GM23338 (cell line): Measurements from ENCODE around the gene CFAP299. TPM values are rescaled to one million over a fixed set of nuclear protein-coding genes. Genes with fewer than 3 reads are reported as not detected.

Experiments used
- ATAC-seq: fragments of 200-7000 bp; cut with Tn5 transposase; 3 replicates; pipeline ENCODE4 v1.9.1; 2020
- DNase-seq: peaks from one replicate; pipeline ENCODE4 v3.0.0-alpha.2; 2015; ENCODE audit warnings: low spot score
- H2AFZ ChIP-seq: fragments of 200-600 bp; sonication (generic); 2 replicates; pipeline ENCODE4 v1.8.0; 2016; ENCODE audit warnings: antibody characterized with exemption, mild to moderate bottlenecking, moderate library complexity
- H3F3A ChIP-seq: fragments of 200-600 bp; sonication (generic); replicated peaks from 2 replicates; pipeline ENCODE4 v1.8.0; 2017; ENCODE audit warnings: antibody characterized with exemption, mixed run types, low read depth
- H3K27ac ChIP-seq: fragments of 200-600 bp; sonication (generic); 2 replicates; pipeline ENCODE4 v1.6.1; 2016; ENCODE audit warnings: low read depth
- H3K27me3 ChIP-seq: fragments of 200-600 bp; sonication (generic); 2 replicates; pipeline ENCODE4 v1.8.0; 2016; ENCODE audit warnings: mild to moderate bottlenecking, mixed run types, moderate library complexity; ENCODE audit not compliant: insufficient read depth
- H3K36me3 ChIP-seq: fragments of 200-600 bp; sonication (generic); 2 replicates; pipeline ENCODE4 v1.8.0; 2016; ENCODE audit warnings: mild to moderate bottlenecking; ENCODE audit not compliant: insufficient read depth
- H3K4me1 ChIP-seq: fragments of 200-600 bp; sonication (generic); 2 replicates; pipeline ENCODE4 v1.8.0; 2016; ENCODE audit warnings: mild to moderate bottlenecking, moderate library complexity; ENCODE audit not compliant: insufficient read depth
- H3K4me2 ChIP-seq: fragments of 200-600 bp; sonication (generic); 2 replicates; pipeline ENCODE4 v1.7.1; 2017; ENCODE audit warnings: mixed run types
- H3K4me3 ChIP-seq: fragments of 200-600 bp; sonication (generic); 2 replicates; pipeline ENCODE4 v1.6.1; 2016; ENCODE audit warnings: mixed run types
- H3K79me2 ChIP-seq: fragments of 200-600 bp; sonication (generic); replicated peaks from 2 replicates; pipeline ENCODE4 v1.8.0; 2017; ENCODE audit warnings: mild to moderate bottlenecking; ENCODE audit not compliant: insufficient read depth
- H3K9me2 ChIP-seq: fragments of 200-600 bp; sonication (generic); 2 replicates; pipeline ENCODE4 v1.8.0; 2017; ENCODE audit not compliant: insufficient read depth
- H4K20me1 ChIP-seq: fragments of 200-600 bp; sonication (generic); replicated peaks from 2 replicates; pipeline ENCODE4 v1.8.0; 2017; ENCODE audit warnings: mild to moderate bottlenecking; ENCODE audit not compliant: insufficient read depth
- H3K27ac Mint-ChIP-seq: 2 replicates; pipeline ENCODE4 v1.8.0; 2020; ENCODE audit warnings: inconsistent platforms, mild to moderate bottlenecking, moderate library complexity, mixed read lengths
- H3K27me3 Mint-ChIP-seq: 3 replicates; pipeline ENCODE4 v1.8.0; 2022; ENCODE audit warnings: low read depth, mild to moderate bottlenecking, moderate library complexity, mixed read lengths, inconsistent platforms; ENCODE audit not compliant: insufficient read depth, poor library complexity
- H3K36me3 Mint-ChIP-seq: 3 replicates; pipeline ENCODE4 v1.8.0; 2021; ENCODE audit warnings: low read depth, mild to moderate bottlenecking, inconsistent platforms, moderate library complexity, mixed read lengths
- H3K4me1 Mint-ChIP-seq: 3 replicates; pipeline ENCODE4 v1.8.0; 2020; ENCODE audit warnings: mild to moderate bottlenecking, inconsistent platforms, mixed read lengths
- H3K4me3 Mint-ChIP-seq: 3 replicates; pipeline ENCODE4 v1.8.0; 2021; ENCODE audit warnings: moderate library complexity, mild to moderate bottlenecking, inconsistent platforms, mixed read lengths
- H3K9me3 Mint-ChIP-seq: 3 replicates; pipeline ENCODE4 v1.8.0; 2020; ENCODE audit warnings: moderate library complexity, mild to moderate bottlenecking, inconsistent platforms, mixed read lengths
- CREB1 ChIP-seq: fragments of 250-450 bp; sonication (Bioruptor Pico); IDR thresholded peaks from 2 replicates; pipeline ENCODE4 v1.5.0; 2020; ENCODE audit warnings: low read depth, mild to moderate bottlenecking, moderate library complexity
- ETS1 ChIP-seq: IDR thresholded peaks from 2 replicates; pipeline ENCODE4 v1.6.1; 2016; ENCODE audit warnings: antibody characterized with exemption
- EZH2phosphoT487 ChIP-seq: fragments of 200-600 bp; sonication (generic); IDR thresholded peaks from one replicate; pipeline ENCODE4 v1.8.1; 2018; ENCODE audit warnings: antibody characterized with exemption; ENCODE audit not compliant: unreplicated experiment
- JUNB ChIP-seq: IDR thresholded peaks from one replicate; pipeline ENCODE4 v1.6.1; 2016; ENCODE audit warnings: antibody characterized with exemption; ENCODE audit not compliant: unreplicated experiment
- NANOG ChIP-seq: IDR thresholded peaks from 2 replicates; pipeline ENCODE4 v1.6.1; 2016; ENCODE audit warnings: antibody characterized with exemption, borderline replicate concordance
- POLR2AphosphoS5 ChIP-seq: IDR thresholded peaks from 2 replicates; pipeline ENCODE4 v1.6.1; 2016; ENCODE audit warnings: antibody characterized with exemption, low read depth
- STAT1 ChIP-seq: IDR thresholded peaks from one replicate; pipeline ENCODE4 v1.6.1; 2016; ENCODE audit warnings: antibody characterized with exemption; ENCODE audit not compliant: unreplicated experiment
- ZNF331 ChIP-seq: fragments of 250-450 bp; sonication (Bioruptor Pico); IDR thresholded peaks from 2 replicates; pipeline ENCODE4 v1.5.0; 2020; ENCODE audit warnings: low read depth, mild to moderate bottlenecking, moderate library complexity
- ZNF462 ChIP-seq: fragments of 250-450 bp; sonication (Bioruptor Pico); IDR thresholded peaks from 2 replicates; pipeline ENCODE4 v1.5.0; 2020; ENCODE audit warnings: mild to moderate bottlenecking, moderate library complexity
- polyA plus RNA-seq: library from polyadenylated mRNA; unstranded; fragments of >200 nt; fragmentation: Nextera tagmentation; extraction: Ambion mirVana; gene quantifications from 2 replicates; pipeline ENCODE4 v1.2.1, GENCODE V29; 2016
- total RNA-seq: library from RNA; depleted of rRNA; stranded (reverse); fragments of >200 nt; shearing (Covaris generic); gene quantifications from 2 replicates; pipeline ENCODE4 v1.2.3, GENCODE V29; 2014
- TF ChIP-seq, protein P1 (sequence below): IDR thresholded peaks from one replicate; pipeline ENCODE4 v1.6.1; 2018; ENCODE audit warnings: antibody characterized with exemption; ENCODE audit not compliant: unreplicated experiment

CFAP299 gene
- total and polyA plus RNA-seq, 2 experiments from 2014 or later = not detected

DNA sequence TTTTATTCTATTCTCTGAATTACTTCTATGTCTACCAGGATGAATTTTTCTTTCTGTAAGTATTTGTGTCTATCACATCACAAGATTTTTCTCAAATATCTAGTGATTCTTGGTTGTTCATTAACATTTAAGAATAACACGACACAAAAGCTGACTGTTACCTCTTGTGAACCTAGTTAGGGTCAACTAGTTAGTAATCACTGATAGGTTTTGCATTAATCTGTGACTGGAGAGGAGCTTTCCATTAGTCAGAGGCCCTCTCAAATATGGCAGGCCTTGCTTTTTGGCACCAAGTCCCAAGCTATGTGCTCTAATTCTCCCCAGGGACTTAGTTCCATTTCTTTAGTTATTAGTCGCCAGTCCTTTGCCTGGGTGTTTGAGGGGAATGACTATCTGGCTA is 259.2 kb downstream of the CFAP299 start:
- no peak for ATAC-seq

GRCh38 chr4:80608281-80608980 is 272.9 kb downstream of the CFAP299 start:
- TF ChIP-seq ZNF331 (CRISPR knock-in tag) (no peak), STAT1 (no peak), ZNF462 (no peak), ETS1 (no peak), EZH2phosphoT487 (no peak), JUNB (no peak), POLR2AphosphoS5 (no peak), NANOG (no peak), CREB1 (CRISPR knock-in tag) (no peak)
- TF ChIP-seq, protein P1, sequence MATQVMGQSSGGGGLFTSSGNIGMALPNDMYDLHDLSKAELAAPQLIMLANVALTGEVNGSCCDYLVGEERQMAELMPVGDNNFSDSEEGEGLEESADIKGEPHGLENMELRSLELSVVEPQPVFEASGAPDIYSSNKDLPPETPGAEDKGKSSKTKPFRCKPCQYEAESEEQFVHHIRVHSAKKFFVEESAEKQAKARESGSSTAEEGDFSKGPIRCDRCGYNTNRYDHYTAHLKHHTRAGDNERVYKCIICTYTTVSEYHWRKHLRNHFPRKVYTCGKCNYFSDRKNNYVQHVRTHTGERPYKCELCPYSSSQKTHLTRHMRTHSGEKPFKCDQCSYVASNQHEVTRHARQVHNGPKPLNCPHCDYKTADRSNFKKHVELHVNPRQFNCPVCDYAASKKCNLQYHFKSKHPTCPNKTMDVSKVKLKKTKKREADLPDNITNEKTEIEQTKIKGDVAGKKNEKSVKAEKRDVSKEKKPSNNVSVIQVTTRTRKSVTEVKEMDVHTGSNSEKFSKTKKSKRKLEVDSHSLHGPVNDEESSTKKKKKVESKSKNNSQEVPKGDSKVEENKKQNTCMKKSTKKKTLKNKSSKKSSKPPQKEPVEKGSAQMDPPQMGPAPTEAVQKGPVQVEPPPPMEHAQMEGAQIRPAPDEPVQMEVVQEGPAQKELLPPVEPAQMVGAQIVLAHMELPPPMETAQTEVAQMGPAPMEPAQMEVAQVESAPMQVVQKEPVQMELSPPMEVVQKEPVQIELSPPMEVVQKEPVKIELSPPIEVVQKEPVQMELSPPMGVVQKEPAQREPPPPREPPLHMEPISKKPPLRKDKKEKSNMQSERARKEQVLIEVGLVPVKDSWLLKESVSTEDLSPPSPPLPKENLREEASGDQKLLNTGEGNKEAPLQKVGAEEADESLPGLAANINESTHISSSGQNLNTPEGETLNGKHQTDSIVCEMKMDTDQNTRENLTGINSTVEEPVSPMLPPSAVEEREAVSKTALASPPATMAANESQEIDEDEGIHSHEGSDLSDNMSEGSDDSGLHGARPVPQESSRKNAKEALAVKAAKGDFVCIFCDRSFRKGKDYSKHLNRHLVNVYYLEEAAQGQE = no peak

More for the DNA sequence above, 259.2 kb downstream of the CFAP299 start:
- Histone ChIP-seq H3K4me2 (no peak overlapping the region), H4K20me1 (no peaks in the 10 kb centered on the region), H3K27me3 (no peaks in the 10 kb centered on the region), H3K9me2 (no peaks in the 10 kb centered on the region), H2AFZ (no peak overlapping the region), H3K4me3 (no peak overlapping the region), H3K79me2 (no peaks in the 10 kb centered on the region), H3F3A (no peaks in the 10 kb centered on the region), H3K27ac (no peak overlapping the region), H3K4me1 (no peaks in the 10 kb centered on the region), H3K36me3 (no peaks in the 10 kb centered on the region)
- Mint-ChIP-seq H3K27me3 (no peaks in the 10 kb centered on the region), H3K36me3 (no peaks in the 10 kb centered on the region), H3K27ac (no peak overlapping the region), H3K4me3 (no peak overlapping the region), H3K9me3 (no peaks in the 10 kb centered on the region), H3K4me1 (no peaks in the 10 kb centered on the region)
- TF ChIP-seq STAT1 (no peak), POLR2AphosphoS5 (no peak)
- DNase-seq = no peak

More at GRCh38 chr4:80608281-80608980, 272.9 kb downstream of the CFAP299 start:
- Mint-ChIP-seq H3K4me3 (no peak overlapping the region), H3K27ac (no peak overlapping the region), H3K9me3 (no peaks in the 10 kb centered on the region), H3K36me3 (no peaks in the 10 kb centered on the region), H3K4me1 (no peaks in the 10 kb centered on the region; the same call in 1 of the 3 replicates), H3K27me3 (no peaks in the 10 kb centered on the region)
- H3K4me2 ChIP-seq = no peak overlapping the region
- H3F3A ChIP-seq = no peaks in the 10 kb centered on the region
- no peaks in the 10 kb centered on the region for H3K27me3 ChIP-seq
- H4K20me1 ChIP-seq = no peaks in the 10 kb centered on the region
- ATAC-seq (no peak), DNase-seq (no peak)
- H3K4me1 ChIP-seq = peaks cover 4% of the 10 kb centered on the region
- no peaks in the 10 kb centered on the region for H3K36me3 ChIP-seq
- H3K27ac ChIP-seq = no peak overlapping the region
- H2AFZ ChIP-seq = no peak overlapping the region
- H3K4me3 ChIP-seq = no peak overlapping the region
- no peaks in the 10 kb centered on the region for H3K9me2 ChIP-seq
- no peaks in the 10 kb centered on the region for H3K79me2 ChIP-seq
